Mucosa of rectum (tissue), 2 donors: Measurements from ENCODE around the gene ATP9A.

Experiments used
- H3K27ac ChIP-seq, 2 donors: one replicate each; pipeline ENCODE4 v1.7.0; 2013; ENCODE audit warnings: inconsistent platforms in 2 of 2, low read depth in 2 of 2, low read length in 2 of 2
- H3K27me3 ChIP-seq, 2 donors: one replicate each; pipeline ENCODE4 v1.7.0; 2013; ENCODE audit warnings: low read length in 2 of 2; ENCODE audit not compliant: control insufficient read depth in 2 of 2, insufficient read depth in 2 of 2
- H3K36me3 ChIP-seq, 2 donors: one replicate each; pipeline ENCODE4 v1.7.0; 2013; ENCODE audit warnings: low read length in 2 of 2; ENCODE audit not compliant: control insufficient read depth in 2 of 2, insufficient read depth in 2 of 2
- H3K4me1 ChIP-seq, 2 donors: one replicate each; pipeline ENCODE4 v1.7.0; 2013; ENCODE audit warnings: low read length in 2 of 2, mild to moderate bottlenecking in 1 of 2; ENCODE audit not compliant: control insufficient read depth in 2 of 2, insufficient read depth in 2 of 2
- H3K4me3 ChIP-seq, 2 donors: one replicate each; pipeline ENCODE4 v1.7.0; 2013; ENCODE audit warnings: low read length in 2 of 2
- H3K9ac ChIP-seq, 2 donors: one replicate each; pipeline ENCODE4 v1.7.0; 2013; ENCODE audit warnings: low read length in 2 of 2, low read depth in 1 of 2, mild to moderate bottlenecking in 1 of 2
- H3K9me3 ChIP-seq, 2 donors: one replicate each; pipeline ENCODE4 v1.7.0; 2013; ENCODE audit warnings: low read length in 2 of 2; ENCODE audit not compliant: control insufficient read depth in 2 of 2
- donor health status: healthy.
- donor health status: Normal muscosa, but diverticular disease.

Gene ATP9A

GRCh38 chr20:51553897-51554486 is 214.2 kb downstream of the ATP9A start:
- Histone ChIP-seq H3K27me3 (peaks cover 2 to 6% of the 10 kb centered on the region in 2 donors), H3K27ac (no peak overlapping the region), H3K9ac (no peak overlapping the region), H3K4me1 (no peaks in the 10 kb centered on the region), H3K36me3 (no peaks in the 10 kb centered on the region), H3K4me3 (no peak overlapping the region), H3K9me3 (no peaks in the 10 kb centered on the region)

GRCh38 chr20:51551186-51551585 is 217.0 kb downstream of the ATP9A start:
- Histone ChIP-seq H3K27ac (no peak overlapping the region), H3K27me3 (peaks cover 2 to 4% of the 10 kb centered on the region in 2 donors), H3K4me1 (no peaks in the 10 kb centered on the region), H3K9ac (no peak overlapping the region), H3K9me3 (no peaks in the 10 kb centered on the region), H3K36me3 (no peaks in the 10 kb centered on the region), H3K4me3 (no peak overlapping the region)

- Histone ChIP-seq H3K36me3 (no peaks in the 10 kb centered on the region), H3K4me3 (no peak overlapping the region), H3K9me3 (no peaks in the 10 kb centered on the region), H3K9ac (no peak overlapping the region), H3K27ac (no peak overlapping the region), H3K27me3 (peaks cover 2 to 4% of the 10 kb centered on the region in 2 donors), H3K4me1 (no peaks in the 10 kb centered on the region)
Observed at GRCh38 chr20:51549474-51549873, 218.7 kb downstream of the ATP9A start.

- Histone ChIP-seq H3K9me3 (no peaks in the 10 kb centered on the region), H3K27ac (no peak overlapping the region), H3K9ac (no peak overlapping the region), H3K27me3 (peaks cover 2 to 7% of the 10 kb centered on the region in 2 donors), H3K36me3 (no peaks in the 10 kb centered on the region), H3K4me1 (peaks cover 2 to 3% of the 10 kb centered on the region in 2 donors), H3K4me3 (no peak overlapping the region)
Observed at GRCh38 chr20:51547951-51548350, 220.2 kb downstream of the ATP9A start.
